HepG2 (cell line): Measurements from ENCODE around the gene EEFSEC. TPM values are rescaled to one million over a fixed set of nuclear protein-coding genes. Genes with fewer than 3 reads are reported as not detected.

Experiments
- ATAC-seq: fragments of 200-7000 bp; cut with Tn5 transposase; 3 replicates; pipeline ENCODE4 v1.9.1; 2020; ENCODE audit warnings: mild to moderate bottlenecking, moderate library complexity
- Bru-seq: library from RNA; stranded (reverse); fragments of 400-500 nt; gene quantifications from one replicate; lab custom pipeline; 2021; lab: Mats Ljungman, UMichigan
- BruChase-seq, 2 experiments: library from RNA; stranded (reverse); fragments of 400-500 nt; gene quantifications; one replicate each; lab custom pipeline; 2021; lab: Mats Ljungman, UMichigan
- BruUV-seq: library from RNA; stranded (reverse); fragments of 400-500 nt; replicated peaks from 2 replicates; lab custom pipeline; 2021; lab: Mats Ljungman, UMichigan
- CTCF ChIA-PET: fragments of 300-600 bp; formaldehyde crosslinking; extraction: SDS; loops from one replicate; lab custom pipeline; 2021; ENCODE audit warnings: low total read pairs, inconsistent platforms, low intra/inter-chr PET ratio; lab: Yijun Ruan, JAX
- POLR2A ChIA-PET: fragments of 350-600 bp; sonication (Branson Sonifier 250); formaldehyde crosslinking; loops from one replicate; lab custom pipeline; 2020; ENCODE audit warnings: antibody characterized with exemption, inconsistent platforms; lab: Yijun Ruan, JAX
- DNase-seq: peaks from one replicate; pipeline ENCODE4 v3.0.0-alpha.2; 2015; ENCODE audit warnings: low spot score
- FAIRE-seq: peaks from 3 replicates; lab custom pipeline; 2011; peaks lifted over from hg19 to GRCh38; lab: Jason Lieb, UNC
- H2AFZ ChIP-seq: one replicate; pipeline ENCODE4 v1.6.1; 2011; ENCODE audit warnings: low read length, inconsistent platforms
- H3K27ac ChIP-seq: fragments of 300-600 bp; 3 replicates; pipeline ENCODE4 v1.8.0; 2011; ENCODE audit warnings: mixed run types, mild to moderate bottlenecking, mixed read lengths, low read length, inconsistent platforms; ENCODE audit not compliant: insufficient read depth; ENCODE audit errors: extremely low read length
- H3K27me3 ChIP-seq, 2 experiments: fragments of 200-600 bp in 1 of 2; 2 replicates in 1 of 2; 3 replicates in 1 of 2; pipeline versions ENCODE4 v1.6.0 to v1.8.0; 2011; ENCODE audit warnings: low read length in 2 of 2, mild to moderate bottlenecking in 2 of 2, moderate library complexity in 2 of 2, inconsistent platforms in 1 of 2; ENCODE audit not compliant: insufficient read depth in 2 of 2, control insufficient read depth in 1 of 2
- H3K36me3 ChIP-seq, 2 experiments: fragments of 200-600 bp in 1 of 2; replicated peaks in 1 of 2; 2 replicates in 1 of 2; 3 replicates in 1 of 2; pipeline versions ENCODE4 v1.5.1 to v1.8.0; 2011; ENCODE audit warnings: low read length in 2 of 2, inconsistent platforms in 1 of 2; ENCODE audit not compliant: insufficient read depth in 2 of 2, control insufficient read depth in 1 of 2
- H3K4me1 ChIP-seq: 2 replicates; pipeline ENCODE4 v1.5.1; 2012; ENCODE audit warnings: low read length, inconsistent platforms; ENCODE audit not compliant: insufficient read depth
- H3K4me2 ChIP-seq: 2 replicates; pipeline ENCODE4 v1.6.0; 2011; ENCODE audit warnings: low read depth, low read length, inconsistent platforms
- H3K4me3 ChIP-seq, 3 experiments: fragments of 200-600 bp in 1 of 3; sonication (generic), shearing (Covaris generic) in 1 of 3; replicated peaks in 1 of 3; 2 replicates each; pipeline ENCODE4 v1.5.1; 2011 to 2016; ENCODE audit warnings: low read length in 3 of 3, inconsistent platforms in 2 of 3, low read depth in 2 of 3, mild to moderate bottlenecking in 2 of 3, control low read depth in 1 of 3, mixed read lengths in 1 of 3; ENCODE audit not compliant: insufficient read depth in 1 of 3
- H3K79me2 ChIP-seq: one replicate; pipeline ENCODE4 v1.6.1; 2011; ENCODE audit warnings: low read length, inconsistent platforms; ENCODE audit not compliant: insufficient read depth
- H3K9ac ChIP-seq: 2 replicates; pipeline ENCODE4 v1.6.0; 2011; ENCODE audit warnings: mild to moderate bottlenecking, low read depth, low read length, inconsistent platforms; ENCODE audit not compliant: insufficient read depth
- H3K9me3 ChIP-seq: 2 replicates; pipeline ENCODE4 v1.5.1; 2012; ENCODE audit warnings: mild to moderate bottlenecking, low read length
- H4K20me1 ChIP-seq: 2 replicates; pipeline ENCODE4 v1.6.0; 2011; ENCODE audit warnings: inconsistent platforms, mild to moderate bottlenecking, low read length, moderate library complexity; ENCODE audit not compliant: insufficient read depth
- CHCHD3 ChIP-seq: sonication (generic); formaldehyde crosslinking; IDR thresholded peaks from 2 replicates; pipeline ENCODE4 v1.8.0; 2022; ENCODE audit warnings: mild to moderate bottlenecking, missing genetic modification reagents, moderate library complexity
- FLYWCH1 ChIP-seq: sonication (generic); formaldehyde crosslinking; IDR thresholded peaks from 2 replicates; pipeline ENCODE4 v1.8.1; 2023; ENCODE audit warnings: mild to moderate bottlenecking, missing genetic modification reagents
- MXD4 ChIP-seq: IDR thresholded peaks from 2 replicates; pipeline ENCODE4 v1.6.1; 2016; ENCODE audit warnings: mild to moderate bottlenecking, missing biosample characterization, missing genetic modification reagents
- NKX3-1 ChIP-seq: sonication (generic); formaldehyde crosslinking; IDR thresholded peaks from 2 replicates; pipeline ENCODE4 v1.5.0; 2020; ENCODE audit warnings: missing genetic modification reagents
- TOPORS ChIP-seq: sonication (generic); formaldehyde crosslinking; IDR thresholded peaks from 2 replicates; pipeline ENCODE4 v1.8.0; 2023; ENCODE audit warnings: mild to moderate bottlenecking, missing genetic modification reagents
- ZBTB20 ChIP-seq: sonication (generic); formaldehyde crosslinking; IDR thresholded peaks from 2 replicates; pipeline ENCODE4 v1.8.1; 2023; ENCODE audit warnings: missing genetic modification reagents, low read depth, mild to moderate bottlenecking, borderline replicate concordance
- ZNF329 ChIP-seq: sonication (generic); formaldehyde crosslinking; IDR thresholded peaks from 2 replicates; pipeline ENCODE4 v1.9.0; 2021; ENCODE audit warnings: low read depth, mild to moderate bottlenecking, missing genetic modification reagents
- ZNF510 ChIP-seq: sonication (generic); formaldehyde crosslinking; IDR thresholded peaks from 2 replicates; pipeline ENCODE4 v1.4.0; 2020; ENCODE audit warnings: low read depth, mild to moderate bottlenecking, missing genetic modification reagents
- ZNF550 ChIP-seq: sonication (generic); formaldehyde crosslinking; IDR thresholded peaks from 2 replicates; pipeline ENCODE4 v1.4.0; 2020; ENCODE audit warnings: mild to moderate bottlenecking, missing genetic modification reagents, borderline replicate concordance
- ZNF816 ChIP-seq: sonication (generic); formaldehyde crosslinking; IDR thresholded peaks from 2 replicates; pipeline ENCODE4 v1.8.0; 2022; ENCODE audit warnings: missing genetic modification reagents, mild to moderate bottlenecking, borderline replicate concordance
- WGBS: methylation state at CpG from one replicate; pipeline ENCODE4 v1.1.6; 2017; ENCODE audit warnings: low lambda C conversion rate; 5-methylcytosine and 5-hydroxymethylcytosine counted together
- in situ Hi-C: cut with HindIII; loops from 2 replicates; pipeline ENCODE4 v1.10.0; 2017; ENCODE audit warnings: low pct_unique_long_range_greater_than_20kb; ENCODE audit not compliant: extremely low pct_ligation_motif_present
- intact Hi-C: fragments of 100-400 bp; cut with micrococcal nuclease; formaldehyde crosslinking; loops from one replicate; pipeline ENCODE4 v1.10.0; 2022; ENCODE audit not compliant: unreplicated experiment
- long read RNA-seq, 2 experiments: library from RNA in 1 of 2; library from polyadenylated mRNA in 1 of 2; stranded (forward) in 1 of 2; unstranded in 1 of 2; transcript quantifications; one replicate each; pipeline ENCODE4 v2.0.0, GENCODE V29; 2019 to 2022
- polyA minus RNA-seq, 3 experiments: library from RNA; depleted of rRNA, polyadenylated mRNA; stranded (reverse); fragments of >200 nt; gene quantifications; 2 replicates each; pipeline ENCODE4 v1.2.3, GENCODE V29; 2011; ENCODE audit warnings: low replicate concordance in 1 of 3
- polyA plus RNA-seq, 8 experiments: library from polyadenylated mRNA; depleted of rRNA in 3 of 8; stranded (reverse) in 7 of 8; unstranded in 1 of 8; fragments of >200 nt; fragmentation: Illumina TruSeq in 4 of 8; extraction: Trizol in 4 of 8; gene quantifications; 2 replicates each; pipeline versions ENCODE4 v1.2.1 to v1.2.3, GENCODE V29; 2011 to 2016; ENCODE audit warnings: low read depth in 4 of 8, missing spikeins in 1 of 8, mixed read lengths in 1 of 8; ENCODE audit not compliant: insufficient read depth in 1 of 8
- total RNA-seq, 5 experiments: library from RNA; depleted of rRNA; stranded (reverse); fragments of >200 nt; fragmentation: Illumina TruSeq; extraction: Trizol; gene quantifications; 2 replicates each; pipeline ENCODE4 v1.2.3, GENCODE V29; 2016; ENCODE audit warnings: low read depth in 1 of 5
- TF ChIP-seq, protein P1 (sequence below): sonication (generic); formaldehyde crosslinking; IDR thresholded peaks from 2 replicates; pipeline ENCODE4 v1.9.0; 2022; ENCODE audit warnings: low read depth, missing genetic modification reagents

Gene EEFSEC, protein sequence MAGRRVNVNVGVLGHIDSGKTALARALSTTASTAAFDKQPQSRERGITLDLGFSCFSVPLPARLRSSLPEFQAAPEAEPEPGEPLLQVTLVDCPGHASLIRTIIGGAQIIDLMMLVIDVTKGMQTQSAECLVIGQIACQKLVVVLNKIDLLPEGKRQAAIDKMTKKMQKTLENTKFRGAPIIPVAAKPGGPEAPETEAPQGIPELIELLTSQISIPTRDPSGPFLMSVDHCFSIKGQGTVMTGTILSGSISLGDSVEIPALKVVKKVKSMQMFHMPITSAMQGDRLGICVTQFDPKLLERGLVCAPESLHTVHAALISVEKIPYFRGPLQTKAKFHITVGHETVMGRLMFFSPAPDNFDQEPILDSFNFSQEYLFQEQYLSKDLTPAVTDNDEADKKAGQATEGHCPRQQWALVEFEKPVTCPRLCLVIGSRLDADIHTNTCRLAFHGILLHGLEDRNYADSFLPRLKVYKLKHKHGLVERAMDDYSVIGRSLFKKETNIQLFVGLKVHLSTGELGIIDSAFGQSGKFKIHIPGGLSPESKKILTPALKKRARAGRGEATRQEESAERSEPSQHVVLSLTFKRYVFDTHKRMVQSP
- 6.4 and 7.9 TPM in 2 replicates for total RNA-seq (2016; rRNA removed; fragmentation: Illumina TruSeq; extraction: Trizol)
- total RNA-seq (2016; cell fraction: cytosol; rRNA removed; fragmentation: Illumina TruSeq; extraction: Trizol; ENCODE audit: low read depth) = 5.1 and 5.6 TPM in 2 replicates
- 5.8 and 6.7 TPM in 2 replicates for total RNA-seq (2016; cell fraction: insoluble cytoplasmic fraction; rRNA removed; fragmentation: Illumina TruSeq; extraction: Trizol)
- total RNA-seq (2016; cell fraction: membrane; rRNA removed; fragmentation: Illumina TruSeq; extraction: Trizol) = 5.6 and 6.3 TPM in 2 replicates
- total RNA-seq (2016; cell fraction: nucleus; rRNA removed; fragmentation: Illumina TruSeq; extraction: Trizol) = 7.1 and 7.7 TPM in 2 replicates
- polyA plus RNA-seq (2011; rRNA removed) = 24.2 and 27.4 TPM in 2 replicates
- 13.2 and 18.2 TPM in 2 replicates for polyA plus RNA-seq (2011; cell fraction: cytosol; rRNA removed)
- polyA plus RNA-seq (2011; cell fraction: nucleus; rRNA removed) = 26.2 and 26.5 TPM in 2 replicates
- polyA plus RNA-seq (2012) = 17.5 and 20.3 TPM in 2 replicates
- polyA plus RNA-seq (2016; cell fraction: cytosol; fragmentation: Illumina TruSeq; extraction: Trizol; ENCODE audit: low read depth) = 8.0 and 8.6 TPM in 2 replicates
- 17.4 and 20.8 TPM in 2 replicates for polyA plus RNA-seq (2016; cell fraction: insoluble cytoplasmic fraction; fragmentation: Illumina TruSeq; extraction: Trizol; ENCODE audit: low read depth)
- polyA plus RNA-seq (2016; cell fraction: membrane; fragmentation: Illumina TruSeq; extraction: Trizol; ENCODE audit: low read depth) = 10.3 and 10.7 TPM in 2 replicates
- 13.2 and 13.4 TPM in 2 replicates for polyA plus RNA-seq (2016; cell fraction: nucleus; fragmentation: Illumina TruSeq; extraction: Trizol; ENCODE audit: insufficient read depth, low read depth)
- polyA minus RNA-seq (2011; rRNA and poly(A)+ RNA removed; ENCODE audit: low replicate concordance) = 28.2 and 50.1 TPM in 2 replicates
- polyA minus RNA-seq (2011; cell fraction: cytosol; rRNA and poly(A)+ RNA removed) = 15.1 and 16.0 TPM in 2 replicates
- 31.0 and 36.3 TPM in 2 replicates for polyA minus RNA-seq (2011; cell fraction: nucleus; rRNA and poly(A)+ RNA removed)
- percentile 73 among the genes with signal in this experiment for Bru-seq, nascent RNA
- BruChase-seq, experiment 1, labeled RNA remaining after a 6-hour chase = percentile 60 among the genes with signal in this experiment
- BruChase-seq, experiment 2, labeled RNA remaining after a 2-hour chase = percentile 72 among the genes with signal in this experiment
- long read RNA-seq, experiment 1, transcript EEFSEC-201 (7 exons, 2,232 nt) = major isoform, 18 of 30 reads
- long read RNA-seq, experiment 1, partial matches to known transcripts = 6 of 30 reads
- long read RNA-seq, experiment 1, other reads (novel, unspliced or antisense) = 6 of 30 reads
- long read RNA-seq, experiment 2, transcript EEFSEC-201 (7 exons, 2,232 nt) = major isoform, 40 of 68 reads
- long read RNA-seq, experiment 2, partial matches to known transcripts = 12 of 68 reads
- long read RNA-seq, experiment 2, other reads (novel, unspliced or antisense) = 16 of 68 reads

DNA sequence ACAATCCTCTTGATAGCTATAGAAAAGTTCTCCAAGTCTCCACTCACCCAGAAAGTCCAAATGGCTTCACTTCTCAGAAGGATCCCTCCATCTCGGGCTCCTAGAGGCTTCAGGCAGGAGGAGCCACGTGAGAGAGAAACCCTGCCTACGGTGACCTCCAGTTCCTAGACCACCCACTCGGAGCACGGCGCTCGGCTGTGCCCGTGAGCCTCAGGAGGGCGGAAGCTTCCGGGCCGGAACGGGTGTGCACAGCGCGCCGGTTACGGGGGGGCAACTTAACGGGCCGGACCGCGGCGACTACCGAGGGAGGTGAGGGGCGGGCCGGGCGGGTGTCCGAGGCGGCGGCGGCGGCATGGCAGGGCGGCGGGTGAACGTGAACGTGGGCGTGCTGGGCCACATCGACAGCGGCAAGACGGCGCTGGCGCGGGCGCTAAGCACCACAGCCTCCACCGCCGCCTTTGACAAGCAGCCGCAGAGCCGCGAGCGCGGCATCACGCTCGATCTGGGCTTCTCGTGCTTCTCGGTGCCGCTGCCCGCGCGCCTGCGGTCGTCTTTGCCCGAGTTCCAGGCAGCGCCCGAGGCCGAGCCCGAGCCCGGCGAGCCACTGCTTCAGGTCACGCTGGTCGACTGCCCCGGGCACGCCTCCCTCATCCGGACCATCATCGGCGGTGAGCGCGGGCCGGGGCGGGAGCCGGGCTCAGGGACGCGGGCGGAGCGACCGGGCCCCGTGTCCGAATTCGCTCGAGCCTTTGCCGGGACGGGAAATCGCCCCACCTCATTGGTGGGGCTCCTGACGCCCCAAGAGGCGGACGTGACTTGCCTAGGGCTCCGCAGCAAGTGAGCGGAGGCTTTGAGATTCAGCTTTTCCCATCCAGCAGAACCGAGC, at the start of gene EEFSEC:
Gene EEFSEC, plus strand, starts transcription at position 326 of the 886 bp plus-strand sequence. Its CDS starts 27 bp downstream, at position 353.
- Histone ChIP-seq H3K79me2 (peaks cover 27% of the 10 kb centered on the region), H3K4me2 (peak within 1 kb of the TSS; percentile 87), H3K27ac (peak within 1 kb of the TSS; percentile 99), H3K9me3 (no peaks in the 10 kb centered on the region), H3K4me1 (peaks cover 49% of the 10 kb centered on the region), H3K4me3 (peak within 1 kb of the TSS; percentile 86 to 95 (median 87)), H3K27me3 (no peaks in the 10 kb centered on the region), H3K36me3 (peaks cover 3 to 20% of the 10 kb centered on the region in 2 experiments), H3K9ac (peak within 1 kb of the TSS; percentile 97), H4K20me1 (no peaks in the 10 kb centered on the region), H2AFZ (peak within 1 kb of the TSS; percentile 85)
- ATAC-seq (peak; percentile 87), FAIRE-seq (no peak), DNase-seq (peak; percentile 36)
- in situ Hi-C loops = no loop called here
- ChIA-PET CTCF (no interaction called here), POLR2A (interaction anchor here (0.7 to 5.2 kb wide), 11 partner anchors 13 to 201 kb away, joined by 3 to 104 read pairs (median 5); partner anchors contain the start of gene RUVBL1)
- intact Hi-C loops = loop anchor here (1.0 to 2.0 kb wide), 2 partner anchors 15 to 29 kb away; no protein-coding TSS in a partner anchor
- WGBS = under 1% methylated on average over 15 of the region's 96 CpGs
- TSS peak; percentile 56 for BruUV-seq
- no peak; the same call in 1 of the 2 replicates for TF ChIP-seq NKX3-1
- TF ChIP-seq ZNF550 (CRISPR knock-in tag) = no peak
- peak; percentile 94 for TF ChIP-seq MXD4 (CRISPR knock-in tag)
- TF ChIP-seq CHCHD3 (CRISPR knock-in tag) = no peak
- TF ChIP-seq ZNF510 (CRISPR knock-in tag) = no peak
- TF ChIP-seq ZNF816 (CRISPR knock-in tag) = no peak; the same call in 1 of the 2 replicates
- 0 out of 2 replicates have a peak, but pooled peaks have one; percentile 46 for TF ChIP-seq FLYWCH1 (CRISPR knock-in tag)
- TF ChIP-seq, protein P1, sequence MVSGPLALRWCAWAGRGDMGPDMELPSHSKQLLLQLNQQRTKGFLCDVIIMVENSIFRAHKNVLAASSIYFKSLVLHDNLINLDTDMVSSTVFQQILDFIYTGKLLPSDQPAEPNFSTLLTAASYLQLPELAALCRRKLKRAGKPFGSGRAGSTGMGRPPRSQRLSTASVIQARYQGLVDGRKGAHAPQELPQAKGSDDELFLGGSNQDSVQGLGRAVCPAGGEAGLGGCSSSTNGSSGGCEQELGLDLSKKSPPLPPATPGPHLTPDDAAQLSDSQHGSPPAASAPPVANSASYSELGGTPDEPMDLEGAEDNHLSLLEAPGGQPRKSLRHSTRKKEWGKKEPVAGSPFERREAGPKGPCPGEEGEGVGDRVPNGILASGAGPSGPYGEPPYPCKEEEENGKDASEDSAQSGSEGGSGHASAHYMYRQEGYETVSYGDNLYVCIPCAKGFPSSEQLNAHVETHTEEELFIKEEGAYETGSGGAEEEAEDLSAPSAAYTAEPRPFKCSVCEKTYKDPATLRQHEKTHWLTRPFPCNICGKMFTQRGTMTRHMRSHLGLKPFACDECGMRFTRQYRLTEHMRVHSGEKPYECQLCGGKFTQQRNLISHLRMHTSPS (CRISPR knock-in tag) = peak; percentile 68
- peak; percentile 70; the same call in 1 of the 2 replicates for TF ChIP-seq ZBTB20 (CRISPR knock-in tag)
- no peak for TF ChIP-seq ZNF329
- TF ChIP-seq TOPORS (CRISPR knock-in tag) = peak; percentile 88
